ENCODE results near the gene ZCCHC14.

DNA sequence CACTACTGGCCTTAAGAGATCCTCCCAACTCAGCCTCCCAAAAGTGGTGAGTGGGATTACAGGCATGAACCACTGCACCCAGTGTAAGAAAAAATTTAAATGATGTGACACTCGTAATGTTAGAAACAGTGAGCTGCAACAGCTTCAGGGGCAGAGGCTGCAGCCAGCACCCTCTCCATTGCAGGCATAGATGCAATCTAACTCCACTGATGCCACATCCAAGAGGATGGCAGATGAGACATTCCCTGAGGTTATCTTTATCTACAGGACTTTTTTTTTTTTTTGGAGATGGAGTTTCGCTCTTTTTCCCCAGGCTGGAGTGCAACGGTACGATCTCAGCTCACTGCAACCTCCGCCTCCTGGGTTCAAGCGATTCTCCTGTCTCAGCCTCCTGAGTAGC lies 19.9 kb downstream of the ZCCHC14 start:
- TF ChIP-seq, protein P1, sequence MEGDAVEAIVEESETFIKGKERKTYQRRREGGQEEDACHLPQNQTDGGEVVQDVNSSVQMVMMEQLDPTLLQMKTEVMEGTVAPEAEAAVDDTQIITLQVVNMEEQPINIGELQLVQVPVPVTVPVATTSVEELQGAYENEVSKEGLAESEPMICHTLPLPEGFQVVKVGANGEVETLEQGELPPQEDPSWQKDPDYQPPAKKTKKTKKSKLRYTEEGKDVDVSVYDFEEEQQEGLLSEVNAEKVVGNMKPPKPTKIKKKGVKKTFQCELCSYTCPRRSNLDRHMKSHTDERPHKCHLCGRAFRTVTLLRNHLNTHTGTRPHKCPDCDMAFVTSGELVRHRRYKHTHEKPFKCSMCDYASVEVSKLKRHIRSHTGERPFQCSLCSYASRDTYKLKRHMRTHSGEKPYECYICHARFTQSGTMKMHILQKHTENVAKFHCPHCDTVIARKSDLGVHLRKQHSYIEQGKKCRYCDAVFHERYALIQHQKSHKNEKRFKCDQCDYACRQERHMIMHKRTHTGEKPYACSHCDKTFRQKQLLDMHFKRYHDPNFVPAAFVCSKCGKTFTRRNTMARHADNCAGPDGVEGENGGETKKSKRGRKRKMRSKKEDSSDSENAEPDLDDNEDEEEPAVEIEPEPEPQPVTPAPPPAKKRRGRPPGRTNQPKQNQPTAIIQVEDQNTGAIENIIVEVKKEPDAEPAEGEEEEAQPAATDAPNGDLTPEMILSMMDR (IDR thresholded peaks at IDR 0.05) = no peak
- no peak for TF ChIP-seq POLR2AphosphoS5 (IDR thresholded peaks at IDR 0.05)
- no peak for TF ChIP-seq POLR2A (IDR thresholded peaks at IDR 0.05)
- TF ChIP-seq EP300 (IDR thresholded peaks at IDR 0.05; ENCODE audit: low read depth) = no peak

All from transverse colon (tissue), 4 donors.